HEK293T (cell line): ENCODE measurements around the gene HS1BP3.

Experiments used
- CTCF ChIA-PET: fragments of 350-600 bp; formaldehyde crosslinking; extraction: SDS; loops from one replicate; lab custom pipeline; 2021; ENCODE audit warnings: antibody characterized with exemption, inconsistent platforms; lab: Yijun Ruan, JAX
- POLR2A ChIA-PET: fragments of 350-600 bp; formaldehyde crosslinking; extraction: SDS; loops from one replicate; lab custom pipeline; 2020; ENCODE audit warnings: antibody characterized with exemption, inconsistent platforms; lab: Yijun Ruan, JAX
- DNase-seq: peaks from one replicate; pipeline ENCODE4 v3.0.0; 2012; ENCODE audit warnings: mixed read lengths; ENCODE audit errors: extremely low spot score
- ARNT ChIP-seq: fragments of 450-650 bp; IDR thresholded peaks from 2 replicates; pipeline ENCODE4 v1.6.1; 2017; ENCODE audit warnings: mild to moderate bottlenecking
- BHLHE40 ChIP-seq: fragments of 450-650 bp; IDR thresholded peaks from 2 replicates; pipeline ENCODE4 v1.6.1; 2016; ENCODE audit warnings: mild to moderate bottlenecking, moderate library complexity, borderline replicate concordance
- CTBP1 ChIP-seq: fragments of 450-650 bp; IDR thresholded peaks from 2 replicates; pipeline ENCODE4 v1.6.1; 2016; ENCODE audit warnings: borderline replicate concordance
- ELF4 ChIP-seq: fragments of 450-650 bp; IDR thresholded peaks from 2 replicates; pipeline ENCODE4 v1.6.1; 2017; ENCODE audit warnings: antibody characterized with exemption
- FOXA1 ChIP-seq: fragments of 450-650 bp; IDR thresholded peaks from 2 replicates; pipeline ENCODE4 v1.6.1; 2016; ENCODE audit warnings: mild to moderate bottlenecking
- FOXK2 ChIP-seq: fragments of 450-650 bp; IDR thresholded peaks from 2 replicates; pipeline ENCODE4 v1.6.1; 2016; ENCODE audit warnings: mild to moderate bottlenecking
- FOXM1 ChIP-seq: fragments of 450-650 bp; IDR thresholded peaks from 2 replicates; pipeline ENCODE4 v1.6.1; 2017; ENCODE audit warnings: mild to moderate bottlenecking, borderline replicate concordance
- HDGF ChIP-seq: fragments of 450-650 bp; IDR thresholded peaks from 2 replicates; pipeline ENCODE4 v1.6.1; 2017; ENCODE audit warnings: antibody characterized with exemption, borderline replicate concordance
- L3MBTL2 ChIP-seq: fragments of 450-650 bp; conservative IDR thresholded peaks from 2 replicates; pipeline ENCODE4 v1.6.1; 2016; ENCODE audit warnings: mild to moderate bottlenecking
- LEF1 ChIP-seq: fragments of 450-650 bp; IDR thresholded peaks from 2 replicates; pipeline ENCODE4 v1.6.1; 2017; ENCODE audit warnings: mild to moderate bottlenecking, borderline replicate concordance
- NFRKB ChIP-seq: fragments of 450-650 bp; IDR thresholded peaks from 2 replicates; pipeline ENCODE4 v1.6.1; 2016; ENCODE audit warnings: mild to moderate bottlenecking, moderate library complexity
- SP1 ChIP-seq: fragments of 450-650 bp; IDR thresholded peaks from 2 replicates; pipeline ENCODE4 v1.6.1; 2017
- SUZ12 ChIP-seq: fragments of 450-650 bp; IDR thresholded peaks from 2 replicates; pipeline ENCODE4 v1.6.1; 2016; ENCODE audit warnings: mild to moderate bottlenecking
- TARDBP ChIP-seq: fragments of 450-650 bp; IDR thresholded peaks from 2 replicates; pipeline ENCODE4 v1.6.1; 2016
- ZNF384 ChIP-seq: fragments of 450-650 bp; IDR thresholded peaks from 2 replicates; pipeline ENCODE4 v1.6.1; 2016
- TF ChIP-seq, protein P1 (sequence below): fragments of 450-650 bp; IDR thresholded peaks from 2 replicates; pipeline ENCODE4 v1.6.1; 2016

HS1BP3 gene

DNA sequence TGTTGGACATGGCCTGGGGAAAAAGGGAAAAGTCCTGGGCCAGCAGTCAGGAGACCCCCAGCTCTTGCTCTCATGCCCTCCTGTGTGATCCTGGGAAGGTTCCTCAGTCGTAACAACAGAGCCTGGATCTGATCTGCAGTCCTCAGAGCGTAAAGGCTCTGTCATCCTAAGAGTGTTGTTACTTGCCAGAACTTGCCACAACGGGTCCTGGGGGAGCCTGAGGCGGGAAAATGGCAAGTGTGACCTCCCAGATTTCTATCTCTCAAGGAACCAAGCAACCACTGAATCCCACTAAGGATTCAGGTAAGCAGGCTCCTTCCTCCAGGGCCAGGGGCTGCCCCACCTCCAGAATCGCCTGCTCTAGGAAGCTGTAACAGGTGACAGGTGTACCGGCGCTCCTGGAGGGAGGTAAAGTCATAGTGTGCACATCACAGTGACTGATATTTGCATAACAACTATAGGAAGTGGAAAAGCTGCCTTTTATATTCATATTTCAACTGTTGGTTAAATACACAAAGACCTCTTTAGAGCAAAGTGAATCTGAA is 18.4 kb downstream of the HS1BP3 start:
- no peak for DNase-seq
- POLR2A ChIA-PET, result interaction anchor here (1.3 to 8.0 kb wide), 2 partner anchors 183 to 185 kb away, joined by 4 to 81 read pairs; partner anchors contain the start of gene RHOB
- TF ChIP-seq ELF4 (no peak), TARDBP (no peak), FOXA1 (no peak), ZNF384 (no peak), FOXM1 (no peak), L3MBTL2 (no peak), BHLHE40 (no peak), HDGF (no peak), ARNT (no peak), SUZ12 (no peak), SP1 (no peak), FOXK2 (no peak), LEF1 (no peak), CTBP1 (no peak), NFRKB (no peak)
- TF ChIP-seq, protein P1, sequence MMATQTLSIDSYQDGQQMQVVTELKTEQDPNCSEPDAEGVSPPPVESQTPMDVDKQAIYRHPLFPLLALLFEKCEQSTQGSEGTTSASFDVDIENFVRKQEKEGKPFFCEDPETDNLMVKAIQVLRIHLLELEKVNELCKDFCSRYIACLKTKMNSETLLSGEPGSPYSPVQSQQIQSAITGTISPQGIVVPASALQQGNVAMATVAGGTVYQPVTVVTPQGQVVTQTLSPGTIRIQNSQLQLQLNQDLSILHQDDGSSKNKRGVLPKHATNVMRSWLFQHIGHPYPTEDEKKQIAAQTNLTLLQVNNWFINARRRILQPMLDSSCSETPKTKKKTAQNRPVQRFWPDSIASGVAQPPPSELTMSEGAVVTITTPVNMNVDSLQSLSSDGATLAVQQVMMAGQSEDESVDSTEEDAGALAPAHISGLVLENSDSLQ, result no peak
- CTCF ChIA-PET, result interaction anchor here (1.0 kb wide), 1 partner anchor 122 kb away, joined by 3 read pairs; no protein-coding TSS in a partner anchor

DNA sequence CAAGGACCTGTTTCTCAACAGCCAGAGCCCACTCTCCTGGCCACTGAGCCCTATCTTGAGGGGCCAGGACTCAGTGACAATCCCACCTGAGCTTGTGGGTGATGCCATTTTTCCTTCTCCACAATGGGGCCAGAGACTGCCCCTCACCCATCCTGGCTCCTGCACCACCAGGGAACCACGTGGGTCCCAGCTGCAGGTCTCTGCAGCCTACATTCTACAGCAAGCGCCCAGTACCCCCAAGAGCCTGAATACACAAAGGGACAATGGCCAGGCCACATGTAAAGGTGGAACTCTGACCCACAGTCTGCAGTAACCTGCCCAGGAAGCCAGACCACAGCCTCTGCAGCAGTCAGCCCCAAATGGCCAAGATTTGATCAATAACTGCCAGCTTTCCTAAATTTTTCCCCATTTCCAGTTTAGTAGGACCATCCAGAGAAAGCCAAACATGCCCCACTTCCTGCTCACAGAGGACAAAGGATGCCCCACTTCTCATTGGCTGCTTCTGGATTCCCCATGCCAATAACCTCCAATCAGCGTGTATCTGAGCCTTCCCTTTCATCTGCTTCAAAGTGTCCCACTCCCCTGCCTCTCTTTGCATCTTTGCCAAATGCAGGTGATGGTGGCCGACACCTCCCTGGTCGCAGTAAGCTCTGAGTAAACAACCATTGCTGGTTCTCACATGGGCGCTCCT is 19.1 kb downstream of the HS1BP3 start:
- ChIA-PET POLR2A (interaction anchor here (1.3 to 8.0 kb wide), 2 partner anchors 182 to 184 kb away, joined by 4 to 81 read pairs; partner anchors contain the start of gene RHOB), CTCF (no interaction called here)
- TF ChIP-seq CTBP1 (no peak), FOXM1 (no peak), SP1 (no peak), BHLHE40 (no peak), HDGF (no peak), SUZ12 (no peak), ELF4 (no peak), ZNF384 (no peak), LEF1 (no peak), NFRKB (no peak), FOXK2 (no peak), ARNT (no peak), TARDBP (no peak), FOXA1 (no peak), L3MBTL2 (no peak)
- TF ChIP-seq, protein P1, result no peak
- no peak for DNase-seq

DNA sequence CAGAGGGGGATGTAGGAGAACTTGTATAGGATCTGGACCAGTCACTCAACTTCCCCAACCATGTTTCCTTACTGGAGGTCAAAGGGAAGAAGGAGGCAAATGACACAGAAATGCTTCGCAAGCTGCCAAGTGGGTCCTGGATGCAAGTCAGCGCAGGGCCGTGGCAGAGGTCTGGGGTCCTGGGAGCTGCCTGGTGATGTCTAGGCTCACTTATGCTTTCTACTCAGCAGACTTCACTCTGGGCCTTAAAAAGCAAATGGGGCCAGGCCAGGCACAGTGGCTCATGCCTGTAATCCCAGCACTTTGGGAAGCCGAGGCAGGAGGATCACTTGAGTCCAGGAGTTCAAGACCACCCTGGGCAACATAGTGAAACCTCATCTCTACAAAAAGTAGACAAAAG is 19.9 kb downstream of the HS1BP3 start:
- TF ChIP-seq NFRKB, result no peak
- TF ChIP-seq FOXA1, result no peak
- TF ChIP-seq ARNT, result no peak
- TF ChIP-seq BHLHE40, result no peak
- no peak for TF ChIP-seq HDGF
- TF ChIP-seq L3MBTL2, result no peak
- no peak for TF ChIP-seq TARDBP
- TF ChIP-seq FOXM1, result no peak
- no peak for TF ChIP-seq FOXK2
- no peak for TF ChIP-seq SUZ12
- TF ChIP-seq SP1, result no peak
- ChIA-PET POLR2A (interaction anchor here (1.8 to 8.0 kb wide), 2 partner anchors 181 to 184 kb away, joined by 5 to 81 read pairs; partner anchors contain the start of gene RHOB), CTCF (interaction anchor here (1.4 kb wide), 1 partner anchor 12 kb away, joined by 3 read pairs; no protein-coding TSS in a partner anchor)
- DNase-seq, result no peak

DNA sequence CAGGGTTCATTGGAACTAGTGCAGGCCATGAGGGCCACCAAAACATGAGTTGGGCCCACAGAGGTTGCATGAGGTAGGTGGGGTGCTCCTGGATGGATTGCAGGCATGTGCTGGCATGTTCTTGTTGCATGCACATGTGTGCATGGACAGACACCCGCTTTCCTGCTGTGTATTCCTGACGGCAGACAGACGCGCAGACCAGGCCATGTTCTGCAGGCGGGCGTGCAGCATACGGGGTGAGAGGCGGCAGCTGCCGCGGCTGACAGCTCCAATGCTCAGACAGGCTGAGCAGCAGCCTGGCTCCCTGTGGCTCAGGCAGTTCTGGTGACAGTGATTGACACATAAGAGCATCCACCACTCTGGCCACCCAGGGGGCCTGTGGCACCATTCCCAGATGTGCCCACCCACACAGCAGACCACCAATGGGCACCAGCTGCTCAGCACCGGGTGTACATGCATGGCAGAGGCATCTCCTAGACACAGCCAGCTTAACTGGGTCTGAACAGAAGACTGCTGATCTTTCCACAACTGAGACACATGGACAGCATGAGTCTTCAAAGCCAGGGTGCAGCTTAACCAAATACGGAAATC is 21.2 kb downstream of the HS1BP3 start:
- ChIA-PET POLR2A (interaction anchor here (0.9 to 8.0 kb wide), 3 partner anchors 11 to 182 kb away, joined by 3 to 81 read pairs (median 5); partner anchors contain the start of gene RHOB), CTCF (interaction anchor here (1.4 kb wide), 1 partner anchor 13 kb away, joined by 3 read pairs; no protein-coding TSS in a partner anchor)
- DNase-seq, result no peak
- TF ChIP-seq ARNT (no peak), ELF4 (no peak), FOXK2 (no peak), L3MBTL2 (no peak), ZNF384 (no peak), SUZ12 (no peak), SP1 (no peak), BHLHE40 (no peak), FOXM1 (no peak), NFRKB (no peak)
- TF ChIP-seq, protein P1, result no peak

DNA sequence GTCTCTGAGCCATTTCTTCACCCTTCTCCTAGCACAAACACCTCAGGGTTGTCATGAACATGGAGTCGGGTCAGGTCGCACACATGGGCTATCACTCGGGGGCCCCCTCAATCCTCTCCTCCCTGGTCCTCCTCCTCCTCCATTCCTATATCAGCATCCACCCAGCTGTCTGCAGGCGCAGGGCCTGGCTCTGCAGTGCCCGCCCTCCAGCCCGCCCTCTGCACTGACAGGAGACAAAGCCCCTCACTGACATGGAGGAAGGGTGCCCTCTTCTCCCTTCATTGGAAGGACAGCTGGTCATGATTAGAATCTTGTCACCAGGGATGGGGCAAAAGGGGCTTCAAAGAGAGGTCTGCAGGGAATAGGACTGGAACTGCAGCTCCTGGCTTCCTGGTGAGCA is 21.7 kb downstream of the HS1BP3 start:
- ChIA-PET POLR2A (interaction anchor here (1.8 to 8.0 kb wide), 2 partner anchors 179 to 182 kb away, joined by 5 to 81 read pairs; partner anchors contain the start of gene RHOB), CTCF (interaction anchor here (1.4 kb wide), 1 partner anchor 13 kb away, joined by 3 read pairs; no protein-coding TSS in a partner anchor)
- no peak for DNase-seq
- TF ChIP-seq, protein P1, result no peak
- TF ChIP-seq HDGF, result no peak
- no peak for TF ChIP-seq FOXA1
- no peak for TF ChIP-seq CTBP1
